RKO (cell line): ENCODE results near the gene CETP.
"Not testable (repeated sequence)": the region's sequence is repeated elsewhere in the genome, so short reads cannot be mapped to it uniquely, and the experiment has no call there.

ENCODE experiments used
- DNase-seq: peaks from one replicate; pipeline ENCODE4 v3.0.0-alpha.2; 2016; ENCODE audit warnings: low spot score

Gene CETP

DNA sequence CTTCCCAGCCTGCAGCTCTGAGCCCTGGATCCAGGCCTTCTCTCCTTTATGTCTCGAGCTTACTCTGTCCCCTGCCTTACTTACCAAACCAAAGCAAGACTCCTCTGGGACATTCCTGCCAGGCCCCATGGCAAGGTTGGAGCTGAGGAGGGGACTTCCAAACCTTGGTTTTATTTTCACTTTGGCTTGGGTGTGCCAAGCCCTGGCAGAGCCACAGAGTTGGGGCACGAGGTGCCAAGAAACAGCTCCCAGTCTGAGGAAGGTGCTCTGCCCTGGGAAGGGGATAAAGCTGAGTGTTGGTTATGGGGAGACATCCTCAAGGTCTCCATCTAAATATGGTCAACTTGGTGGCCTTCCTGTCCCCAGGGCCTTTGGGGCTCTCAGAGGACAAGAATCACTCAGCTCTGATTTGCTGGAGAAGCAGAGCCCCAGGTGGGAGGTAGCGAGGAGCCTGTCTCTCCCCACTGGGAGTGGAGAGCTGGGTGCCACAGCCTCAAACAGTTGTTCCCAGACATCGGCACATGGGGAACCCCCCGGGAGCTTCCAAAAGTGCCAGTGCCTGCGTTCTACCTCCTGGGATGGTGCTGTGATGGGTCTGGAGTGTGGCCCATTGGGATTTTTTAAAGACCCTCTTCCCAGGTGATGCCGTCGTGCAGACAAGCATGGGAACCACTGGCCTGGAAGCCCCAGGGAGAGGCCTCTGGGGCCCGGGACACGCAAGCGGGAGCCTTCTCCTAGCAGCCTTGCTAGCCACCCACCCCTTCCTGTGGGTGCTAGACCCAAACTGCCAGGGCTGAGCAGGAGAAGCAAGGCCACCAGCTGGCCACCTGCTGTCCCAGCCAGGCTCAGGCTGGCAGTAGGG, 37.9 kb downstream of the CETP start:
- no peak for DNase-seq

DNA sequence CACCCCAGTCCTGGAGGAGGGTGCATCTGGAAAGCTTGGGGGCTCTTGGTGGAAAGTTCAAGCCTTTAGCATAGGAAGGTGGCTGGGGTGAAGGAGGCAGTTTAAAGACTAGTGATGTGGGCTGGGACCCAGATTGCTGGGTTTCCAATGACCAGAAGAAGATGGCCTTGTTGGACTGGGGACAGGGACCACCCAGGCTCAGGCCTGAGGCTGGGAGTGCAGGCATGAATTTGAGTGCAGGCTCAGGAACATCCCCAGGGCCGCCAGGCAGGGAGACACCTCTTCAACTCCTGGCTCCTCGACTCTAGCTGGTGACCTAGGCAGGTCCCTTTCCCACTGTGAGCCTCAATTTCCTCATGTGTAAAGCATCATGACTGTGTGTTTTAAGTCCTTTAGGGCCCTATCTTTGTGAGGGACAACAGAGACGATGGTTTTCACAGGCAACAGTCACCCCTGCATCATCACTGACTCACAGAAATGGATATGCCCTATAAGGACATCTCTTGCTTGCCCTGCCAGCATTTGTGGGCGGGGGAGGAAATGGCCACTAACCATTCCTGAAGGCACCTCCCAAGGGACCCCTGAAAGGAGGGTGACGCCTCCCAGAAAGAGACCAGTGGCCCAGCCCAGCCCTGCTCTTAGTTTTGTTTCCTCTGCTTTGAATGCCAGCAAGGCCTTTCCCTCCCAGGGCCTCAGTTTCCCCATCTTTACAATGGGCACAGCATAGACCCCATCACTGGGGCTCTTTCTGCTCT, 38.7 kb downstream of the CETP start:
- DNase-seq = peak; percentile 85

DNA sequence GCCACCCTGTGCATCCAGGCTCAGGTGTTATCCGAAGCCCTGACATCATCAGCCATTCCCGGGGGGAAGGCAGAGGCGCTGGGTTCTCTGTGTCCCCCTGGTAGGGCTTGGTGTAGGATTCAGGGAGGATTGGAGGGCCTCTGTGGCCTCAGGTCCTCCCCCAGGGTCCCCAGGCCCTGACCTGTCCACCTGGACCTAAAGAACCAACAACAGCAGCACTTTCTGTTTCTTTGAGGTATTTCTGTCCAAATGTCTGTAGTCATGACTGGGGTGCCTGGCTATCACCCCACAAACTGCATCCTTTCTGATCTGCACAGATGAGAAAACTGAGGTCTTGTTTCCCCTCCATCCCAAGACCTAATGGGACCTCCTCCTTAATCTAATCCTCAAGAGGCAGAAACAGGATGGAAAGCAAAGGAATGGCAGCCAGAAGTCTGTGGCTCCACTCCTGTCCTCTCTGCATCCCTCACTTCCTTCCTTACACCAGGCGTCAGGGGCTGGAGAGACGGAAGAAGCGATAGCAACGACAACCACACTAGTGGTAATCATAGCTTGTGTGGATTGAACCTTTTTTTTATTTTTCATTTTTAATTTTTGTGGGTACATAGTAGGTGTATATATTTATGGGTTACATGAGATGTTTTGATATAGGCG, 39.4 kb downstream of the CETP start:
- no peak for DNase-seq

DNA sequence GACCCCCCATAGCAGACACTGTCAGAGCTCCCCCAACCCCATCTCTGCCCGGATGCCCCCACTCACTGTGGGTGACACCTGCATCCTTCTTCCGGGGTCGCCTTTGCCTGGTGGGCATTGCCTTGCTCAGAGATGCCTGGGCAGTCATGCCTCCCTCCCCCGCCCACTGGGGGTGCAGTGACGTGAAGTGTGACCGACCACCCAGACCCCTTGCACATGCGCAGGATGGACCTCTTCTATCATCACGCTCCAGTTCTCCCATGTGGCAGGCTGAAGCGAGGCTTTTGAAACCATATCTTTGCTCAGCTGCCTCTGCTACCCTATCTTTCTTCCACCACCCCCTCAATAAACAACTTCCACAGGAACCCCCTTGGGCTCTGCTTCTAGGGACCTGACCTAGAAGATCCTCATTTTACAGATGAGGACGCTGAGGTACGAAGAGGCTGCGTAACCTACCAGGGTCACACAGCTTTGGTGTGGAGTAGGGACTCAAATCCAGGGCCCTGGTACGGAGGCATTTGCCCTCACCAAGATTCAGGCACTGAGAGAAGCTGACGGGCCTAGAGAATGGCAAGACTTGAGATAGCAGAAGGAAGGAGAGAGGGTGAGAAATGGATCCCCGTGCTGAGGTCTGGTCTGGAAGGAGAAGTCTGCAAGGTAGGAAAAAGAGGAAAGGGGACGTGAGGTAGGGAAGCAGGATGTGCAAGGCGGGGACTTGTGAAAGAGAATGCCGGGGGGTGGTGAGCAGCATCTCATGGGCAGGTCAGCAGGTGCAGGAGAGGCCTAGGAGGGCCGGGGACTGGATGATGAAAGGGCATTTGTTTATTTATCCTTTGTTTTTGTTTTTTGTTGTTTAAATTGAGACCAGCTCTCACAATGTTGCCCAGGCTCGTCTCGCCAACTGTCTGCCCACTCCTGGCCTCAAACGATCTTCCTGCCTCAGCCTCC, 42.0 kb downstream of the CETP start:
- no peak for DNase-seq

DNA sequence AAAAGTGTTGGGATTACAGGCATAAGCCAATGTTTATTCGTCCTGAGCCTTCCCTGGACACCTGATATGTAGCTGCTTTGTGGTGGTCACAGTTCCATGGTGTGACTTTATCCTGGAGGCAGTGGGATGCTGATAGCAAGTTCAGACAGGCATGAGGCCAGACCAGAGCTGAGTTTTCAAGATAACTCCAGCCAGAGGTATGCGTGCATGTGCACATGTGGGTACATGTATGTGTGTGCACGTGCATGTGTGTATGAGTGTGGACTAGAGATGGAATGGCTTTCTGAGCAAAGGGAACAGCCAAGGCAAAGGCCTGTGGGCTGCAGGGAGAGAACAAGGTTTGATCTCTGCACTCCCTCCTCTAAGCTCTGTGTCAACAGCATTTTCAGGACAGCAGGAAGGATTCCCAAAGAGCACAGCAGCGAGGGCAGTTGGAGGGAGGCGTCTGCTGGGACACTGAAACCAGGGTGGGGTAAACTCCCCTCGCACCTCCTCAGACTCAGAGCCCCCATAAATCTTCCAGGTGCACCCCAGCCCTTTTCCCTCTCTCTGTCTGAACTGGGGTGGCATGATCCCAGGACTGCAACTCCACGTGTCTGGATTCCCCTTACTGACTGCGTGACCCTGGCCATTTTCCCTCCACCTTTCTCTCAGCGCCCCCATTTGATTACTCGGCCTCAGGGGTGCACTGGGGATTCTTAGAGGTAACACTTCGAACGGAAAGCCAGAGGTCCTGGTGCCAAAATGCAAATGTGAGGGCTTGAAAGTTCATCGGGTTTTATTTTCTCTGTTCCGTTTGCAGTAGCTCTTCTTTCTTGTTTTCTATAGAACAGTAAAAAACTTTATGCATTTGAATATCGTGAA, 42.9 kb downstream of the CETP start:
- no peak for DNase-seq

DNA sequence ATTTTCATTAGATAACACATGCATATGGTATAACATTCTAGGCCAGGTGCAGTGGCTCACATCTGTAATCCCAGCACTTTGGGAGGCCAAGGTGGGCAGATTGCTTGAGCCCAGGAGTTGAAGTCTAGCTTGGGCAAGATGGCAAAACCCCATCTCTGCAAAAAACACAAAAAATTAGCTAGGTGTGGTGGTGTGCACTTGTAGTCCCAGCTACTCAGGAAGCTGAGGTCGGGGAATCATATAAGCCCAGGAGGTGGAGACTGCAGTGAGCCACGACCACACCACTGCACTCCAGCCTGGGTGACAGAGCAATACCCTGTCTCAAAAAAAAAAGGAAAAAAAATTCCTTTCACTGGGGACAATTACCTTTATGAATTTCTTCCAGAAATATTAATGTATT, 43.8 kb downstream of the CETP start:
- DNase-seq = not testable (repeated sequence)

DNA sequence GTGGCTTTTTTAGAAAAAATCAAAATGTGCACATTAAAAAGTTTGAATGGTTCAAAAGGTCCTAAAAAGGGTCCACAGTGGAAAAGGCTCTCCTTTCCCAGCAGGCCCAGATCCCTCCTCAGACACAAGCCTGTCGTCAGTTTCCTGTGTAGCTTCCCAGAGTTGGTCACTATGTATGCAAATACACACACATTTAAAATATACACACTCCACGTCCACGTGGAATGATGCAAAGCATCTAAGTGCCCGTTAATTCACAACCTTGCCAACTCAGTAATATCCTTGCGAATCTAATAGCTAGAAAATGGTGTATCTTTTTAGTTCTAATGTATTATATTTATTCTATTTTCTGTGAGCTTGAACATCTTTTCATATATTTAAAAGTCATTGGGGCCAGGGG, 45.3 kb downstream of the CETP start:
- no peak for DNase-seq

DNA sequence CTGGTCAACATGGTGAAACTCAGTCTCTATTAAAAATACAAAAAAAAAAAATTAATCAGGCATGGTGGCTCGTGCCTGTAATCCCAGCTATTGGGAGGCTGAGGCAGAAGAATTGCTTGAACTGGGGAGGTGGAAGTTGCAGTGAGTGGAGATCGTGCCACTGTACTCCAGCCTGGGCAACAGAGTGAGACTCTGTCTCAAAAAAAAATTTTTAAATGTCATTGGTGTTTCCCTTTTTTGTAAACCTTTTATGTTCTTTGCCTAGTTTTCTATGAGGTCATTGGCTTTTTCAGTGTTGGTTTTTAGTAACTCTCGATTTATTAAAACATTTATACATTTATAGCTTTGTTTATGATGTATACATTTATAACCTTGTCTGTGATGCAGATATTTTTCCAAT, 45.8 kb downstream of the CETP start:
- no peak for DNase-seq

DNA sequence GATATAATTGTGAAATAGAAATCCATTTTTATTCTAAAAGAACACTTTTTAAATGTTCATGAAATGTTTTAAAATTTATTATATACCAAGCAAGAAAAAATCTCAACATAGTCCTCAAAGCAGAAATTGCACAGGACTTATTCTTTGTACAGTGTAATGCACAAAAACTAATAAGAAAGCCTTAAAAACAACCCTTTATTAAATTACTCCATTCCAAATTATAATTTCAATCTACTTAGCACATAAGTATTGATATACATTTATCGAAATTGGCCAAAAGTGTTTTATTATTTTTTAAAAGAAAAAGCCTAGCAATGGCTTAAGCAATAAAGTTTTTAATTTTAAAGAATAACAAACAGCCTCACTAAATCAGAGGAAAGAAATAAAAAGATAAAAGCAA, 46.7 kb downstream of the CETP start:
- no peak for DNase-seq

DNA sequence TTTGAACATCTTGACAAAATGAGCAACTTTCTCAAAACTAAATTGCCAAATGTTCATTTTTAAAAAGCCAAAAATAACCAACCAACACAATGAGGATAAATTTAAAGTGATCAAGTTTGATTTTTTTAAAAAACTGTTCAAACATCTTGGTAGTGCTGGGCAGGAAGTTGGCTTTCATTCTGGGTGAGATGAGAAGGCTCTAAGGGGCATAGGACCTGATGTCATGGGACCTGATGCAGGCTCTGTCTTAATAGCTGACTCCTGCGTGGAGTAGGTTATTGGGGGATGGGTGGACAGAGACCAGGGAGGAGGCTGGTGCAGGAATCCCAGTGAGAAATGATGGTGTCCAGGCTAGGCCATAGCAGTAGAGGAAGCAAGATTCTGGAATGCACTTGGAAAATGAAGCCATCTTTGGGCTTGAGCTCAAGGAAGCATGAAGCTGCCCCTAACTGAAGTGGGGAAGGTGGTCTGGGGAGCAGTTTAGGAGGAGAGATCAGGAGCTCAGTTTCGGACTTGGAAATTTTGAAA, 48.0 kb downstream of the CETP start:
- DNase-seq = no peak

DNA sequence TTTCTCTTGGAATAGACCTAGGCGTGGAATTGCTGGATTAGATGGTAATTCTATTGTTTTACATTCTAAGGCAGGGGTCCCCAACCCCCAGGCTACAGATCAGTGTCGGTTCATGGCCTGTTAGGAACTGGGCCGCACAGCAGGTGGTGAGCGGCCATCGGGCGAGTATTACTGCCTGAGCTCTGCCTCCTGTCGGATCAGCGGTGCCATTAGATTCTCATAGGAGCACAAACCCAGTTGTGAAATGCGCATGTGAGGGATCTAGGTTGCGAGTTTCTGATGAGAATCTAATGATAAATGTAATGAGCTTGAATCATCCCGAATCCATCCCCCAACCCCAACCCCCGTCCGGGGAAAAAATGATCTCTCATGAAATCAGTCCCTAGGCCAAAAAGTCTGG, 50.6 kb downstream of the CETP start:
- DNase-seq = no peak

DNA sequence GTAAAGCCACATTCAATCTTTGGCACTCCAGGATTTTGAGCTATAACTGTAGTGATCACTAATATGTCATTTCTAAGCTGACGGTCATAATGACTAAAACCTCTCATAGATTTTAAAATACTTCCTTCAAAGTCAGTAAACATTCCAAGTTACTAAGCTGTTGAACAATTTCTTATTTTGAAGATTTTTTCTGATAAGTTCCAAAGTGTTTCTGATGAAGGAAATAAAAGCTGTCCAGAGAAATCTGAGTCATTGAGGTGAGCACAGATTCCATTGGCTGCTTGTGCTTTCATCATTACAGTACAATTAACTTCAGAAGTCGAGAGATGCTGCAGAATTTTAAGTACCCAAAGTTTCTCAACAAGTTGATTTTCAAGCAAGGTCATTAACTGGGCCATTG, 51.5 kb downstream of the CETP start:
- DNase-seq = no peak

DNA sequence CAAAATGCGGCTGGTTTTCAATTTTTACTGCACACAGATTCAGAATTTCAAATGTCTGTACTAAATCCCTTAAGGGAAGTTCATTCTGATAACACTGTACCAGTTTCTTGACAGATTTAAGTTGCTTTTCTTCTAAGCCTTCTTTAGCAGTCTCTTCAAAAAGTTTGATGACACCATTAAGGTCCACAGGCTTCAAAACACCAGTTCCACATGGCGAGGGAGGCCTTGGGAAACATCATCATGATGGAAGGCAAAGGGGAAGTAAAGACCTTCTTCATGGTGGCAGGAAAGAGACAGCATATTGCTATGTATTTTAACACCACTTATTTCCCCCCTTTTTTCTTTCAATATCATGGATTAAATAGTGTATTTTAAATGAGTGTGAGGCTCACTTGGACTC, 52.2 kb downstream of the CETP start:
- no peak for DNase-seq

DNA sequence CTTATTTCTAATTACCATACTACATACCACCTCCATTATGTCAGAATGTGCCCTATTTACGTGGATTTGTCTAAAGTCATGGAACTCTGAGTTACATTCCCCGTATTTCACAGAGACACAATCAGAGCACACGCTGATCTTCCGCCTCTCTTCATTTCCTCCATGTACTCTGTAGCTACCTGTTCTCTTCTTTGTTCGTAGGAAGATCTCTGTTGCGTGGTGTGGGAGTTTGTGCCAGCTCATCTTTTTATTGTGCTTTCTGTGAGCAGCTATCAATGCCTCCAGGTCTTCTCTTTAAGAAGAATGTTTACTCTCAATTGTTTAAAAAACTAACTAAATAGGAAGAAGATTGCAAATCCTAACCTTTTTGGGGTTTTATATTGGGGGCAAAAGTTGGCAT, 54.6 kb downstream of the CETP start:
- no peak for DNase-seq

DNA sequence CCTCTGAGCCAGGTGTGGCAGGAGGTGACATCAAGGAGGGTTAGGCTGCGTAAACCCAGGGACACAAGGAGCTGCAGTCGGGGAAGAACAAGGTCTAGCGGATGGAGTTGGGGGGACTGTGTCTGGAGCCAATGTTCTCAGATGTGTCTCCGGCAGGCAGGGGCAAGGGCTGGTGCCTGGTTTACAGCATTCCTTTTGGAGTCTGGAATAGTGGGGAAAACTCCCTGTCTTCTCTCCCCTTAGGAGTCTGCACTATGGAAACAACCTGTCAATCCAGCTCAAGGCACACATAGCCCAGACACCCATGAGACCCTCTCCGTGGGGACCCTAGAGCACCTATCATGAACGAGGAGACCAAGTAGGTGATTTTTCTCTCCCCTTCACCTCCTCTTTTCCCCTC, 55.1 kb downstream of the CETP start:
- no peak for DNase-seq

DNA sequence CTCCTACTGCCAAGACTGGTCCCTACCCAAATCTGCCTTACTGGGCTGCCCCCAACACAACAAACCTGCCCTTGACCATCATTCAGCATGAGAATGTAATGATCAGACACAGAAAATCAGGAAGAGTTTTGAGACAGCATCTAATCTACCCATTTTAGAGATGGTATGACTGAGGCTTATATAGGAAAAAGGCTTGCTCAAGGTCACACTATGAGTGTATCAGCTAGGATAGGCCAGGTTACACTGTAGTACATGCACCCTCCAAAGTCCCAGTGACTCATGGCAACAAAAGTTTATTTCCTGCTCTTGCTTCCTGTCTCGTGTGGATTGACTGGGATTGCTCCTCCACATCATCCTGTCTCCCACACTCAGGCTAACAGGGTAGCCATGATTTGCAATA, 55.5 kb downstream of the CETP start:
- peak; percentile 73 for DNase-seq

DNA sequence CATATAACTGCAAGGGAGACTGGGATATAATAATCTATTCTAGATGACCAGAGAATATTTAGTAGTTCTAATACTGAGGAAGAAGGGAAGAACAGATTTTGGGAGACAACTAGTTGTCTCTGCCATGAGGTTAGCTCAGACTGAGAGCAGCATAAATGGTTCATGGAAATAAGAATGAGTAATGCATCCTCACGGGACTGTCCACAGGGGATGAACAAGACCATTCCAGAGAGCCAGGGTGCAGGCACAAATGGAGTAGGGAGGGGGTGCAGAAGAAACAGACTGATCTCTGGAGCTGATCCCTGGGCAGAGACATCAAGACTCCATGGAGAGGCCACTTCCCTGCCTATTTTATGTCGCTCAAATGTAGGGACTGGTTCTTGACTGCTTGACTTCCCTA, 58.0 kb downstream of the CETP start:
- no peak for DNase-seq

DNA sequence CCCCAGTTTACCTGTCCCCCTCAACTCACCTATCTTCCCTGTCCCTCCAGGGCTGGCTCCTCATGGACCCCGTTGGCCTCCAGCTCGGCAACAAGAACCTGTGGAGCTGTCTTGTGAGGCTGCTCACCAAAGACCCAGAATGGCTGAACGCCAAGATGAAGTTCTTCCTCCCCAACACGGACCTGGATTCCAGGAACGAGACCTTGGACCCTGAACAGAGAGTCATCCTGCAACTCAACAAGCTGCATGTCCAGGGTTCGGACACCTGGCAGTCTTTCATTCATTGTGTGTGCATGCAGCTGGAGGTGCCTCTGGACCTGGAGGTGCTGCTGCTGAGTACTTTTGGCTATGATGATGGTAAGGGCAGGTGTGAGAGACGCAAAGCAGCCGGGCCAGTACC, 58.9 kb downstream of the CETP start:
- DNase-seq = no peak

DNA sequence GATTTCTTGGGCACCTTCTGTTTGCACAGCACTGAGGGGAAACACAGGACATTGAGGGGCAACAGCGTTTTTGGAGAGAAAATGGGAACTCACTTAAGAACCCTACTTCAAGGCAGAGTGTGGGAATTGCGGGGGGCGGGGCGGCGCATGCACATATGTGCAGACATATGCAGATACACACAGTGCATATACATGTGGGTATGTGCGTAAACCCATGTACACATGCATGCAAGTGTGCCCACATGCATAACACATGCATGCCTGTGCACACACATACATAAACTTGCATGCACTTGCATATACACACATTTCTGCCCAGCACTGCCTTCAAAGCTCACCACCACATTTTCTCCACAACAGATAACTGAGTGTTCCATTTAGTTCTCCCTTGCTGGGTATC, 60.0 kb downstream of the CETP start:
- DNase-seq = no peak

DNA sequence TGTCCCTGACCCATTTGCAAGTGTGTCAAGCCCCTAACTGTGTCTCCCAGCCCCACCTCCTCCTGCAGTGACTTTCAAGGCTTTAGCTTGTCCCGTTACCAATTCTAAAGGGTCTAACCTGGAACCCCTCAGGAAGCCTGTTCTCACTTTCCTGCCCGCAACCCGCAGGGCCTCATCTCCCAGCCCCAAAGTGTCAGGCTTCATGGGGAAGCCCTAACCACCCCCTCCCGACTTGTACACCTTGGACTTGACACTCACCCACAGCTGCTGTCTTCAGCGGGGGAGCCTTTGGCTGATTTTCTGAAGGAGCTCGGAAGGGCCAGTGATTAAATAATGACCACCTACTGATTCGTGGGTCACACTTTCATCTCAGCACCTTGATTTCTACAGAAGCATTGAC, 60.7 kb downstream of the CETP start:
- DNase-seq = no peak
